Omental fat pad (tissue), 4 donors: ENCODE results near the gene BMX. TPM values are rescaled to one million over a fixed set of nuclear protein-coding genes. Genes with fewer than 3 reads are reported as not detected.

ENCODE experiments used
- ATAC-seq: fragments of 150-250 bp; one replicate; pipeline ENCODE4 v1.9.1; 2016; ENCODE audit warnings: mild to moderate bottlenecking, moderate library complexity; ENCODE audit not compliant: low FRiP score
- DNase-seq: peaks from one replicate; pipeline ENCODE4 v3.0.0-alpha.2; 2019; ENCODE audit warnings: low spot score
- total RNA-seq, 4 donors: library from RNA; depleted of rRNA; stranded (reverse); fragments of >200 nt; gene quantifications; one replicate each; pipeline ENCODE4 v1.1.0, GENCODE V29; 2016
- TF ChIP-seq, protein P1 (sequence below), 3 donors: fragments of 450-650 bp; IDR thresholded peaks; one replicate each; pipeline ENCODE4 v1.5.1; 2016 to 2017; ENCODE audit warnings: antibody characterized with exemption in 3 of 3, mild to moderate bottlenecking in 3 of 3, moderate library complexity in 2 of 3

The BMX gene
- total RNA-seq = 10 to 100 TPM in 1 of 4 donors, 1 to 10 TPM in 3; 1.7 to 12.9 (median 2.8) TPM

DNA sequence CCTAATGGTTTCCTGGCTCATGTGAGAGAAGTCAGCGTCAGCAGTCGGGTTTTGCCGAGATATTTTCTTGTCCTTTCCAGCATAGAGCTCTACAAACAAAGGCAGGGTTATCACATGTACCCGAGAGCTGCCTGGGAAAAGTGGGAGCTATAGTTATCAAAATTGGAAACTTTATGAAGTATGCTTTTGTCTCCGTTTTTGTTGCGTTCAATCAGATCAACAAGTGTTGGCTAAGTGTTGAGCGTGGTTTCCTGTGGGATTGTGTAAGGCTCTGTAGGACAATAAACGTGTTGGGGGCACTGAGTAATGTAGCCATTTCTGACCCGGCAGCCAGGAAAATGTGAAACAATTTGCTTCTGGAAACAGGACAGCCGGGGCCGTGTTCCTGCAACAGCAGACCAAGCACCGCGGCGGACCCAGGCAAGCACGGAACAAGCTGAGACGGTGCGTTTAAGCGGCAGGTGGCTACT lies at the start of gene BMX:
TSS of gene BMX (plus strand) at position 311 of the 470 bp plus-strand sequence. CDS start 7,547 bp downstream, outside the sequence.
- TF ChIP-seq, protein P1, sequence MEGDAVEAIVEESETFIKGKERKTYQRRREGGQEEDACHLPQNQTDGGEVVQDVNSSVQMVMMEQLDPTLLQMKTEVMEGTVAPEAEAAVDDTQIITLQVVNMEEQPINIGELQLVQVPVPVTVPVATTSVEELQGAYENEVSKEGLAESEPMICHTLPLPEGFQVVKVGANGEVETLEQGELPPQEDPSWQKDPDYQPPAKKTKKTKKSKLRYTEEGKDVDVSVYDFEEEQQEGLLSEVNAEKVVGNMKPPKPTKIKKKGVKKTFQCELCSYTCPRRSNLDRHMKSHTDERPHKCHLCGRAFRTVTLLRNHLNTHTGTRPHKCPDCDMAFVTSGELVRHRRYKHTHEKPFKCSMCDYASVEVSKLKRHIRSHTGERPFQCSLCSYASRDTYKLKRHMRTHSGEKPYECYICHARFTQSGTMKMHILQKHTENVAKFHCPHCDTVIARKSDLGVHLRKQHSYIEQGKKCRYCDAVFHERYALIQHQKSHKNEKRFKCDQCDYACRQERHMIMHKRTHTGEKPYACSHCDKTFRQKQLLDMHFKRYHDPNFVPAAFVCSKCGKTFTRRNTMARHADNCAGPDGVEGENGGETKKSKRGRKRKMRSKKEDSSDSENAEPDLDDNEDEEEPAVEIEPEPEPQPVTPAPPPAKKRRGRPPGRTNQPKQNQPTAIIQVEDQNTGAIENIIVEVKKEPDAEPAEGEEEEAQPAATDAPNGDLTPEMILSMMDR (IDR thresholded peaks at IDR 0.05) = no peak
- DNase-seq (no peak), ATAC-seq (no peak)

DNA sequence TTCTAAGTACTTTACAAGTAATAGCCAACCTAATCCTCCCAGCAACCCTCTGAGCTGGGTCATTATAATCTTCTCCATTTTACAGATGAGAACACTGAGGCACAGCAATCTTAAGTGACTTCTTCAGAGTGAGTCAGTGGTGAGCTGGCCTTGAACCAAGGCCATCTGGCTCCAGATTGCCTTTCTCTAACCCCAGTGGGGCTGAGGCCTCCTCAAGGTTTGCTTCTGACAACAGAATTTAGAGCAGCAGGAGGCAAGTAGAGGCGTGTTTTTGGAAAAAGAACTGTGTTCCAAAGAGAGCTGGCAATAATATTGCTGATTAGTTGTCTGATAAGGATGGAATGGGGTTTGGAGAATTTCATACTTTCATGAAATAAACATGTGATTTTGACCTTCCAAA lies 48.7 kb upstream of the BMX start:
- ATAC-seq = no peak
- no peak for DNase-seq
- TF ChIP-seq, protein P1 (IDR thresholded peaks at IDR 0.05) = no peak

DNA sequence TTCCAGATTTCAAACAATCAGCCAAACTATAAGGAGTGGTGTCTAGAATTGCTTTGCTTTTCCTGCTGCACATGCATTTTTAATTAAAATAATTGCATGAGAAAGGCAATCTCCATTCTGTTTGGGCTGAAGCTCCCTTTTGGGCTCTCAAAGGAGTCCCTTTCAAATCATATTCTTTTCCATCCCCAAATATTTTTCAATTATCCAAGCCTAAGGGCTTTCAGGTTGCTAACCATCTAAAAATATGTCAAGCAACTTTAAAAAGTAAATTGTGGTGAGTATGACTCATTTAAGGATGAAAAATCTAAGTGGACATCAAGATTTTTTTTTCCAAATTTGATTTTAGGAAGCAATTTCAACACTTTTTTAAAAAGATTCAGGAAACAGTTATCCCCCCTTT lies 35.9 kb upstream of the BMX start:
- ATAC-seq (no peak), DNase-seq (no peak)
- TF ChIP-seq, protein P1 (IDR thresholded peaks at IDR 0.05) = no peak

DNA sequence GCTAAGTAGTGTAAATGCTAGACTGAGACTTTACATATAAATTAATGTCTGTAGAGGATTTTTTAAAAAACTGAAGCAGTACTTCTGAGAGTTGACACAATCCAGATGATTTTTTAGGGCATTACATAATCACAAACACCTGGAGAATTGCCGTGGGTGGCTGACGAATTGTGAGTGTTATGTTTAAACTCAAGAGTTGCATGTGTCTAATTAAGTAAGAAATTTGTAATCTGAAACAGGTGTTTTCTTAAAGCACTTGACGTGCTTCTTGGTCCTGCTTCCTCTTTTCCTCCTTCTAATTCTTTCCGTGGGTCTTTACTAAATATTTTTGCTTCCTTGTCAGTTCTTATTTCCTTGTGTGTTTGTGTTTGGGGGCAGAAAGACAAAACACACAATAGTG lies 35.3 kb upstream of the BMX start:
- DNase-seq (no peak), ATAC-seq (no peak)
- TF ChIP-seq, protein P1 (IDR thresholded peaks at IDR 0.05) = no peak

DNA sequence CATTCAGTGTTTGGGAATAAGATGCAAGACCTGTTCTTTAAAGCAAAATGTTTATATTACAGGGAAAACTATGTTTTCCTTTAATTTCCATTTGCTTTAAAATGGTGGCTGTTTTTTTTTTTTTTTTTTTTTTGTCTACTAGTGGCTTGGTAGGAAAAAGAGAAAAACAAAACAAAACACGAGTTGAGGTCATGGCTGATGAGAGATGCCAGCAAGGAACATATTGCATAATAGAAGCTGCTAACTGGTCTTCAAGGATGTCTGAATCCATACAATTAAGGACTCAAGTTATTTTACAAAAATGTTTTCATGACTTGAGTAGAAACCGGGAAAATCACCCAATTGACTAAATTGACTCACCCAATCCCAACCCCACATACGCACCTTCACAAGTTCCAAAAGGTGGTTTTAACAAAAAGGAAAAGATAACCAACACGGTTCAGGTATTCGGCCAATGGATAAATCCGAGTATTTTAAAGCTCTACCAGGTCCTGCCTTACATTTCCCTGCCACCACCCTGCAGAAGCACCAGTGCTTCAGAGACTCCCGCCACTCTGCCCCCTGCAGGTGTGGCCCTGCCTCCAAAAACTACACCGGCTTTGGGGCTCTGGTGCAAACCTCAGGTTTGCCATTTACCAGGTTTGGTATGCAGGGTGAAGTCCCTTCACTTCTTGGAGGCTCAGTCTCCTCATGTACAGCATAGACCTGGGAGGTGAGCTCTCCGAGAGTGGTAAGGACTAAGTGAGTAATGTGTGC lies 34.5 kb upstream of the BMX start:
- TF ChIP-seq, protein P1 (IDR thresholded peaks at IDR 0.05) = no peak
- DNase-seq = no peak
- no peak for ATAC-seq

DNA sequence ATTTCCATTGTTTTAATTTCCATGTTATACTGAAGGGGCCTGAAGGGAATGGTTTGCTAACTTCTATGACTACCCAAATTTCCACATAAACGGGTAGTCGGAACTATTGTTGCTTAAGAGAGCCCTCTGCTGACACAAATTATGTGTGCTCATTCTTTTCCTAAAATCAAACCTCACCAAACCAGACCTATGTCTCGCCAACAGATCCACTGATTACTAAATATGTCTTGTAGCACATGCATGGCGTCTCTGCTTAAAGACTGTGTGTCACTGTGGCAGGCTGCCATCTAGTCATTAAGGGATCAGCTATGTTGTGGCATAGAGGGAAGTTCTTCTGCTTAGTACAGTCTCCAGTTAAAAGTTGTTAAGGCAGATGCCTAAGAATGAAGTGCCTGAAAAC lies 32.6 kb upstream of the BMX start:
- DNase-seq (no peak), ATAC-seq (peak; percentile 55)
- TF ChIP-seq, protein P1 (IDR thresholded peaks at IDR 0.05) = no peak

DNA sequence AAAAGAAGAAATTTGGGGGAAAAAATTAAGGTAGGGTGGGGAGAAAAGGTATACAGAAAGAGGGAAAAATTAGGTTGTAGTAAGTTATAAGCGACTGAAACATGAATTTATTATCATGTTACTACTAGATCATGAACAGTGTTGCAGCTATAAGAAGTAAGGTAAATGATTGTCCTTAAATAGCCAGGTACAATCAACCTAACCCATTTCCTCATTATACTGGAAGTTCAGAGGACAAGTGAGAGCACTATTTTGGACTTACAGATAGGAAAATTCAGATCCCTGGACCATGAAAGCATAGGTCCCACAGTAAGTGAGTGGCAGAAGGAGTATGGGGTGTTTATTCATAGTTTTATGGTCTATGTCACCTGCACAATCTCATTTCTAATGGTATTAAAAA lies 31.0 kb upstream of the BMX start:
- TF ChIP-seq, protein P1 (IDR thresholded peaks at IDR 0.05) = no peak
- no peak for ATAC-seq
- no peak for DNase-seq
